Immature natural killer cell (primary cell): Measurements from ENCODE around the gene MPP1. TPM values are rescaled to one million over a fixed set of nuclear protein-coding genes. Genes with fewer than 3 reads are reported as not detected.
"Not testable (repeated sequence)": the region's sequence is repeated elsewhere in the genome, so short reads cannot be mapped to it uniquely, and the experiment has no call there.

Source experiments
- DNase-seq, 3 donors: peaks; one replicate each; pipeline ENCODE4 v3.0.0; 2022; ENCODE audit warnings: mixed read lengths in 1 of 3
- H3K27ac Mint-ChIP-seq, 6 donors: one replicate each; pipeline ENCODE4 v1.8.0; 2020; ENCODE audit warnings: mixed read lengths in 6 of 6, mild to moderate bottlenecking in 5 of 6, inconsistent platforms in 4 of 6, moderate library complexity in 3 of 6
- H3K27me3 Mint-ChIP-seq, 3 donors: one replicate each; pipeline ENCODE4 v1.8.0; 2020 to 2021; ENCODE audit warnings: low read depth in 3 of 3, mild to moderate bottlenecking in 3 of 3, mixed read lengths in 3 of 3, moderate library complexity in 3 of 3, inconsistent platforms in 1 of 3
- H3K36me3 Mint-ChIP-seq, 3 donors: one replicate each; pipeline ENCODE4 v1.8.0; 2020; ENCODE audit warnings: mixed read lengths in 3 of 3, inconsistent platforms in 2 of 3, mild to moderate bottlenecking in 2 of 3
- H3K4me1 Mint-ChIP-seq, 2 donors: one replicate each; pipeline ENCODE4 v1.8.0; 2020; ENCODE audit warnings: inconsistent platforms in 2 of 2, mild to moderate bottlenecking in 2 of 2, mixed read lengths in 2 of 2, moderate library complexity in 1 of 2
- H3K4me3 Mint-ChIP-seq, 5 donors: one replicate each; pipeline ENCODE4 v1.8.0; 2020; ENCODE audit warnings: mild to moderate bottlenecking in 5 of 5, mixed read lengths in 5 of 5, inconsistent platforms in 3 of 5, moderate library complexity in 3 of 5
- H3K9me3 Mint-ChIP-seq, 6 donors: one replicate each; pipeline ENCODE4 v1.8.0; 2020; ENCODE audit warnings: mild to moderate bottlenecking in 6 of 6, mixed read lengths in 6 of 6, inconsistent platforms in 4 of 6, moderate library complexity in 3 of 6
- polyA plus RNA-seq, 3 donors: library from polyadenylated mRNA; unstranded; fragments of 300-500 nt; fragmentation: Illumina TruSeq; gene quantifications; one replicate each; pipeline ENCODE4 v1.2.3, GENCODE V29; 2021

MPP1 gene
- 10 to 100 TPM; 18.0 to 37.5 (median 23.2) TPM for polyA plus RNA-seq

- H3K36me3 Mint-ChIP-seq, result no peaks in the 10 kb centered on the region
- H3K27me3 Mint-ChIP-seq, result peaks cover 0 to 6% (median 0%) of the 10 kb centered on the region in 3 donors
- peak within 1 kb of the TSS; percentile 77 to 90 (median 85) for H3K4me3 Mint-ChIP-seq
- peaks cover 29 to 36% of the 10 kb centered on the region in 2 donors for H3K4me1 Mint-ChIP-seq
- peak; percentile 76 to 82 (median 81) for DNase-seq
- H3K9me3 Mint-ChIP-seq, result no peaks in the 10 kb centered on the region
- H3K27ac Mint-ChIP-seq, result peak within 1 kb of the TSS; percentile 48 to 67 (median 58)
Observed at GRCh38 chrX:154804957-154805695, at the start of gene MPP1. Gene MPP1, minus strand, starts transcription at chrX:154805485. Its CDS starts 112 bp downstream, at chrX:154805373.

GRCh38 chrX:154850957-154851611 is 45.8 kb upstream of the MPP1 start:
- peaks cover 0 to 5% (median 3%) of the 10 kb centered on the region in 3 donors for H3K27me3 Mint-ChIP-seq
- DNase-seq, result no peak
- peaks cover 0 to 4% (median 0%) of the 10 kb centered on the region in 3 donors for H3K36me3 Mint-ChIP-seq
- H3K4me1 Mint-ChIP-seq, result no peaks in the 10 kb centered on the region
- no peak overlapping the region for H3K4me3 Mint-ChIP-seq
- H3K9me3 Mint-ChIP-seq, result no peaks in the 10 kb centered on the region
- no peak overlapping the region for H3K27ac Mint-ChIP-seq

- H3K36me3 Mint-ChIP-seq, result no peaks in the 10 kb centered on the region
- peak; percentile 39 to 48 (median 46) for DNase-seq
- H3K27ac Mint-ChIP-seq, result no peak overlapping the region
- H3K27me3 Mint-ChIP-seq, result peaks cover 0 to 4% (median 3%) of the 10 kb centered on the region in 3 donors
- no peak overlapping the region for H3K4me3 Mint-ChIP-seq
- H3K9me3 Mint-ChIP-seq, result peaks cover 0 to 2% (median 0%) of the 10 kb centered on the region in 6 donors
- no peaks in the 10 kb centered on the region for H3K4me1 Mint-ChIP-seq
Observed at GRCh38 chrX:154840856-154841255, 35.6 kb upstream of the MPP1 start.

GRCh38 chrX:154836163-154836562 is 30.9 kb upstream of the MPP1 start:
- no peaks in the 10 kb centered on the region for H3K4me1 Mint-ChIP-seq
- peaks cover 0 to 2% (median 0%) of the 10 kb centered on the region in 6 donors for H3K9me3 Mint-ChIP-seq
- DNase-seq, result no peak
- no peaks in the 10 kb centered on the region for H3K36me3 Mint-ChIP-seq
- peaks cover 3 to 7% (median 4%) of the 10 kb centered on the region in 3 donors for H3K27me3 Mint-ChIP-seq
- no peak overlapping the region for H3K4me3 Mint-ChIP-seq
- H3K27ac Mint-ChIP-seq, result no peak overlapping the region

GRCh38 chrX:154834562-154834961 is 29.3 kb upstream of the MPP1 start, which contains the start of gene SMIM9:
Gene SMIM9, minus strand, starts transcription at chrX:154834662. Its CDS starts 3,806 bp downstream, at chrX:154830856.
- Mint-ChIP-seq H3K27me3 (peaks cover 3 to 7% (median 4%) of the 10 kb centered on the region in 3 donors), H3K9me3 (peaks cover 0 to 2% (median 0%) of the 10 kb centered on the region in 6 donors), H3K27ac (no peak within 1 kb of the TSS), H3K4me1 (peaks cover 0 to 2% of the 10 kb centered on the region in 2 donors), H3K36me3 (no peaks in the 10 kb centered on the region), H3K4me3 (no peak within 1 kb of the TSS)
- no peak for DNase-seq

GRCh38 chrX:154833746-154834274 is 28.5 kb upstream of the MPP1 start:
- Mint-ChIP-seq H3K36me3 (no peaks in the 10 kb centered on the region), H3K9me3 (peaks cover 0 to 2% (median 0%) of the 10 kb centered on the region in 6 donors), H3K27ac (no peak overlapping the region), H3K4me3 (no peak overlapping the region), H3K27me3 (peaks cover 3 to 7% (median 6%) of the 10 kb centered on the region in 3 donors), H3K4me1 (peaks cover 0 to 2% of the 10 kb centered on the region in 2 donors)
- no peak for DNase-seq

GRCh38 chrX:154829926-154830442 is 24.7 kb upstream of the MPP1 start:
- no peak for DNase-seq

GRCh38 chrX:154829134-154829533 is 23.8 kb upstream of the MPP1 start:
- no peak for DNase-seq
- H3K27me3 Mint-ChIP-seq, result peaks cover 0 to 2% (median 2%) of the 10 kb centered on the region in 3 donors
- H3K4me1 Mint-ChIP-seq, result peaks cover 0 to 8% of the 10 kb centered on the region in 2 donors
- H3K9me3 Mint-ChIP-seq, result no peaks in the 10 kb centered on the region
- no peaks in the 10 kb centered on the region for H3K36me3 Mint-ChIP-seq
- no peak overlapping the region for H3K4me3 Mint-ChIP-seq
- peak overlapping the region in 1 of 6 donors; percentile 43 for H3K27ac Mint-ChIP-seq

More at GRCh38 chrX:154829926-154830442, 24.7 kb upstream of the MPP1 start:
- Mint-ChIP-seq H3K27ac (no peak overlapping the region), H3K9me3 (no peaks in the 10 kb centered on the region), H3K4me3 (no peak overlapping the region), H3K36me3 (no peaks in the 10 kb centered on the region), H3K27me3 (peaks cover 0 to 5% (median 2%) of the 10 kb centered on the region in 3 donors), H3K4me1 (peaks cover 0 to 8% of the 10 kb centered on the region in 2 donors)

GRCh38 chrX:154828016-154828408 is 22.7 kb upstream of the MPP1 start:
- no peaks in the 10 kb centered on the region for H3K9me3 Mint-ChIP-seq
- H3K27ac Mint-ChIP-seq, result peak overlapping the region in 2 of 6 donors; percentile 52 to 68
- H3K4me3 Mint-ChIP-seq, result peak overlapping the region in 1 of 5 donors; percentile 3
- H3K4me1 Mint-ChIP-seq, result peaks cover 0 to 8% of the 10 kb centered on the region in 2 donors
- H3K27me3 Mint-ChIP-seq, result peaks cover 0 to 2% (median 2%) of the 10 kb centered on the region in 3 donors
- no peaks in the 10 kb centered on the region for H3K36me3 Mint-ChIP-seq
- DNase-seq, result no peak

GRCh38 chrX:154827194-154828015 is 22.1 kb upstream of the MPP1 start:
- peak overlapping the region in 5 of 6 donors; percentile 3 to 68 (median 52) for H3K27ac Mint-ChIP-seq
- H3K9me3 Mint-ChIP-seq, result no peaks in the 10 kb centered on the region
- peaks cover 0 to 2% (median 2%) of the 10 kb centered on the region in 3 donors for H3K27me3 Mint-ChIP-seq
- H3K4me1 Mint-ChIP-seq, result peaks cover 0 to 8% of the 10 kb centered on the region in 2 donors
- DNase-seq, result peak in 2 of 3 donors; percentile 4 to 15
- peak overlapping the region in 2 of 5 donors; percentile 3 to 33 for H3K4me3 Mint-ChIP-seq
- no peaks in the 10 kb centered on the region for H3K36me3 Mint-ChIP-seq

GRCh38 chrX:154825586-154825985 is 20.3 kb upstream of the MPP1 start:
- H3K4me3 Mint-ChIP-seq, H3K27ac Mint-ChIP-seq, H3K4me1 Mint-ChIP-seq, H3K9me3 Mint-ChIP-seq, DNase-seq, H3K36me3 Mint-ChIP-seq, H3K27me3 Mint-ChIP-seq: not testable (repeated sequence)

- peaks cover 0 to 6% of the 10 kb centered on the region in 2 donors for H3K4me1 Mint-ChIP-seq
- H3K36me3 Mint-ChIP-seq, result no peaks in the 10 kb centered on the region
- DNase-seq, result no peak
- H3K27me3 Mint-ChIP-seq, result peaks cover 2 to 4% (median 4%) of the 10 kb centered on the region in 3 donors
- H3K27ac Mint-ChIP-seq, result no peak overlapping the region
- H3K4me3 Mint-ChIP-seq, result no peak overlapping the region
- no peaks in the 10 kb centered on the region for H3K9me3 Mint-ChIP-seq
Observed at GRCh38 chrX:154824638-154825037, 19.4 kb upstream of the MPP1 start.

- no peaks in the 10 kb centered on the region for H3K9me3 Mint-ChIP-seq
- H3K36me3 Mint-ChIP-seq, result no peaks in the 10 kb centered on the region
- H3K27ac Mint-ChIP-seq, result no peak overlapping the region
- DNase-seq, result no peak
- peaks cover 0 to 9% (median 4%) of the 10 kb centered on the region in 3 donors for H3K27me3 Mint-ChIP-seq
- H3K4me1 Mint-ChIP-seq, result no peaks in the 10 kb centered on the region
- H3K4me3 Mint-ChIP-seq, result no peak overlapping the region
Observed at GRCh38 chrX:154822029-154822428, 16.7 kb upstream of the MPP1 start.
